ENCODE results near the gene IRF2BP1.

- TF ChIP-seq, protein P1, sequence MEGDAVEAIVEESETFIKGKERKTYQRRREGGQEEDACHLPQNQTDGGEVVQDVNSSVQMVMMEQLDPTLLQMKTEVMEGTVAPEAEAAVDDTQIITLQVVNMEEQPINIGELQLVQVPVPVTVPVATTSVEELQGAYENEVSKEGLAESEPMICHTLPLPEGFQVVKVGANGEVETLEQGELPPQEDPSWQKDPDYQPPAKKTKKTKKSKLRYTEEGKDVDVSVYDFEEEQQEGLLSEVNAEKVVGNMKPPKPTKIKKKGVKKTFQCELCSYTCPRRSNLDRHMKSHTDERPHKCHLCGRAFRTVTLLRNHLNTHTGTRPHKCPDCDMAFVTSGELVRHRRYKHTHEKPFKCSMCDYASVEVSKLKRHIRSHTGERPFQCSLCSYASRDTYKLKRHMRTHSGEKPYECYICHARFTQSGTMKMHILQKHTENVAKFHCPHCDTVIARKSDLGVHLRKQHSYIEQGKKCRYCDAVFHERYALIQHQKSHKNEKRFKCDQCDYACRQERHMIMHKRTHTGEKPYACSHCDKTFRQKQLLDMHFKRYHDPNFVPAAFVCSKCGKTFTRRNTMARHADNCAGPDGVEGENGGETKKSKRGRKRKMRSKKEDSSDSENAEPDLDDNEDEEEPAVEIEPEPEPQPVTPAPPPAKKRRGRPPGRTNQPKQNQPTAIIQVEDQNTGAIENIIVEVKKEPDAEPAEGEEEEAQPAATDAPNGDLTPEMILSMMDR (IDR thresholded peaks at IDR 0.05), result no peak
- no peak for TF ChIP-seq POLR2A (IDR thresholded peaks at IDR 0.05)
Measured at GRCh38 chr19:45879055-45879454, 6.9 kb downstream of the IRF2BP1 start.

Data from adrenal gland (tissue), 5 donors.